HG03064 (cell line): Measurements from ENCODE around the gene SEPTIN11.
A peak's percentile ranks its signal among the peaks of the same experiment; 100 is the strongest.

ENCODE experiments used
- ATAC-seq: cut with Tn5 transposase; IDR thresholded peaks from one replicate; pipeline ENCODE4 v1.9.1; 2021; ENCODE audit warnings: low read depth; ENCODE audit not compliant: unreplicated experiment

SEPTIN11 gene

GRCh38 chr4:76949276-76950051, at the start of gene SEPTIN11:
Gene SEPTIN11, plus strand, starts transcription at chr4:76949752. Its CDS starts 152 bp downstream, at chr4:76949904.
- ATAC-seq = peak; percentile 66

GRCh38 chr4:76902233-76902890, 47.2 kb upstream of the SEPTIN11 start:
- ATAC-seq = no peak

- no peak for ATAC-seq
Observed at GRCh38 chr4:76904646-76905190, 44.8 kb upstream of the SEPTIN11 start.

- no peak for ATAC-seq
Observed at GRCh38 chr4:76905521-76905920, 44.0 kb upstream of the SEPTIN11 start.

- no peak for ATAC-seq
Observed at GRCh38 chr4:76909711-76910110, 39.8 kb upstream of the SEPTIN11 start.

GRCh38 chr4:76920715-76921114, 28.8 kb upstream of the SEPTIN11 start:
- no peak for ATAC-seq

GRCh38 chr4:76923619-76924357, 25.8 kb upstream of the SEPTIN11 start:
- ATAC-seq = no peak

- no peak for ATAC-seq
Observed at GRCh38 chr4:76926841-76927240, 22.7 kb upstream of the SEPTIN11 start.

- ATAC-seq = no peak
Observed at GRCh38 chr4:76930685-76931084, 18.9 kb upstream of the SEPTIN11 start.

GRCh38 chr4:76931087-76931486, 18.5 kb upstream of the SEPTIN11 start:
- ATAC-seq = no peak

GRCh38 chr4:76931576-76932276, 17.8 kb upstream of the SEPTIN11 start:
- ATAC-seq = no peak

- ATAC-seq = no peak
Observed at GRCh38 chr4:76939184-76939583, 10.4 kb upstream of the SEPTIN11 start.

GRCh38 chr4:76943129-76943620, 6.4 kb upstream of the SEPTIN11 start:
- ATAC-seq = no peak

- ATAC-seq = no peak
Observed at GRCh38 chr4:76943790-76944189, 5.8 kb upstream of the SEPTIN11 start.

GRCh38 chr4:76947369-76947768, 2.2 kb upstream of the SEPTIN11 start:
- ATAC-seq = no peak

GRCh38 chr4:76948443-76949275, 893 bp upstream of the SEPTIN11 start:
- ATAC-seq = peak; percentile 48

GRCh38 chr4:76950052-76950955, 752 bp downstream of the SEPTIN11 start:
- peak; percentile 25 for ATAC-seq

GRCh38 chr4:76950956-76951671, 1.6 kb downstream of the SEPTIN11 start:
- ATAC-seq = no peak
